Progenitor cell of endocrine pancreas (in vitro differentiated cells): Measurements from ENCODE around the gene MYCN. TPM values are rescaled to one million over a fixed set of nuclear protein-coding genes. Genes with fewer than 3 reads are reported as not detected.

Experiments used
- DNase-seq: peaks from one replicate; pipeline ENCODE4 v3.0.0; 2021; ENCODE audit warnings: low spot score; ENCODE audit not compliant: unreplicated experiment
- H3K27ac Mint-ChIP-seq: 2 replicates; pipeline ENCODE4 v1.8.0; 2021; ENCODE audit warnings: mild to moderate bottlenecking, moderate library complexity, mixed read lengths
- H3K27me3 Mint-ChIP-seq: 2 replicates; pipeline ENCODE4 v1.8.0; 2021; ENCODE audit warnings: mixed read lengths
- H3K36me3 Mint-ChIP-seq: 2 replicates; pipeline ENCODE4 v1.8.0; 2022; ENCODE audit warnings: mixed read lengths; ENCODE audit not compliant: insufficient read depth
- H3K4me1 Mint-ChIP-seq: 2 replicates; pipeline ENCODE4 v1.8.0; 2021; ENCODE audit warnings: low read depth, mixed read lengths
- H3K4me3 Mint-ChIP-seq: 2 replicates; pipeline ENCODE4 v1.8.0; 2021; ENCODE audit warnings: low read depth, mild to moderate bottlenecking, moderate library complexity, mixed read lengths
- H3K9me3 Mint-ChIP-seq: 2 replicates; pipeline ENCODE4 v1.8.0; 2021; ENCODE audit warnings: low read depth, mixed read lengths
- CTCF ChIP-seq: fragments of 200-600 bp; sonication (generic); IDR thresholded peaks from one replicate; pipeline ENCODE4 v1.5.0; 2021; ENCODE audit warnings: antibody characterized with exemption, mild to moderate bottlenecking; ENCODE audit not compliant: unreplicated experiment
- total RNA-seq: library from RNA; stranded (reverse); gene quantifications from 2 replicates; pipeline ENCODE4 v1.2.1, GENCODE V29; 2021

Gene MYCN
- total RNA-seq, 1 donor from 2014 or later = 15.5 TPM

GRCh38 chr2:15931319-15931890 is 8.9 kb upstream of the MYCN start:
- no peaks in the 10 kb centered on the region for H3K36me3 Mint-ChIP-seq
- no peak overlapping the region for H3K4me3 Mint-ChIP-seq
- peaks cover 28% of the 10 kb centered on the region for H3K27me3 Mint-ChIP-seq
- DNase-seq = no peak
- no peaks in the 10 kb centered on the region for H3K9me3 Mint-ChIP-seq
- TF ChIP-seq CTCF = no peak
- no peak overlapping the region for H3K27ac Mint-ChIP-seq
- no peaks in the 10 kb centered on the region for H3K4me1 Mint-ChIP-seq

- peaks cover 33% of the 10 kb centered on the region for H3K27me3 Mint-ChIP-seq
- H3K9me3 Mint-ChIP-seq = no peaks in the 10 kb centered on the region
- no peaks in the 10 kb centered on the region for H3K36me3 Mint-ChIP-seq
- H3K27ac Mint-ChIP-seq = no peak overlapping the region
- no peak for DNase-seq
- no peaks in the 10 kb centered on the region for H3K4me1 Mint-ChIP-seq
- H3K4me3 Mint-ChIP-seq = no peak overlapping the region
- TF ChIP-seq CTCF = no peak
Measured at GRCh38 chr2:15931950-15932349, 8.4 kb upstream of the MYCN start.

GRCh38 chr2:15932394-15933183 is 7.8 kb upstream of the MYCN start:
- Mint-ChIP-seq H3K36me3 (no peaks in the 10 kb centered on the region), H3K9me3 (no peaks in the 10 kb centered on the region), H3K4me1 (no peaks in the 10 kb centered on the region), H3K4me3 (no peak overlapping the region), H3K27me3 (peaks cover 37% of the 10 kb centered on the region), H3K27ac (no peak overlapping the region)
- TF ChIP-seq CTCF = no peak
- no peak for DNase-seq

- no peak for DNase-seq
- Mint-ChIP-seq H3K4me3 (no peak overlapping the region), H3K27ac (no peak overlapping the region), H3K36me3 (no peaks in the 10 kb centered on the region), H3K27me3 (peaks cover 41% of the 10 kb centered on the region), H3K9me3 (no peaks in the 10 kb centered on the region), H3K4me1 (no peaks in the 10 kb centered on the region)
- no peak for TF ChIP-seq CTCF
Measured at GRCh38 chr2:15933184-15933845, 7.0 kb upstream of the MYCN start.

- no peak overlapping the region for H3K27ac Mint-ChIP-seq
- no peak overlapping the region for H3K4me3 Mint-ChIP-seq
- DNase-seq = no peak
- no peak for TF ChIP-seq CTCF
- peaks cover 2% of the 10 kb centered on the region for H3K4me1 Mint-ChIP-seq
- no peaks in the 10 kb centered on the region for H3K36me3 Mint-ChIP-seq
- no peaks in the 10 kb centered on the region for H3K9me3 Mint-ChIP-seq
- peaks cover 51% of the 10 kb centered on the region for H3K27me3 Mint-ChIP-seq
Measured at GRCh38 chr2:15934291-15934945, 5.9 kb upstream of the MYCN start.
